HEK293 (cell line): ENCODE data around the gene TLR10.

Experiments
- TCF7L2 ChIP-seq: IDR thresholded peaks from 2 replicates; pipeline ENCODE4 v1.6.1; 2011; ENCODE audit warnings: low read depth, mild to moderate bottlenecking, inconsistent platforms, low read length, moderate library complexity, borderline replicate concordance
- TF ChIP-seq, protein P1 (sequence below): fragments of 450-650 bp; IDR thresholded peaks from 2 replicates; pipeline ENCODE4 v1.5.1; 2018; ENCODE audit warnings: missing biosample characterization, missing genetic modification characterization

DNA sequence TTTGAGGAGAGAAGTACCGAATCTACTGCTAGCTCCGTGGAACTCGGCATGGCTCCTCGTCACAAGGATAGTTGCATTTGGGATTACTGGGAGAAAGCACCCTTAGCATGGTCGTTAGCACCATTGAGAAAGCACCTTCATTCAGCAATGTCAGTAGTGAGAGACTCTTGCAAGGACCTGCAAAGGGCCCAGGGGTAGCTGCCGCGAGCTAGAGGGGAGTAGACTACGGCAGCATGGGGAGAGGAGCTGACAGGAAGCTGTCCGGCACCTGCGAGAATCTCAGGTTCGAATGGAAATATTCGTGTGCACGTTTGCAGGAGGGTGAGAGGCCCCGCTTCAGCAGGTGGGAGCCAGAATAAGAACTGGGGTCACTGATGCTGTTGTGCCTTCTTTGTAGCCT, 20.2 kb downstream of the TLR10 start:
- TF ChIP-seq TCF7L2, result no peak
- TF ChIP-seq, protein P1, sequence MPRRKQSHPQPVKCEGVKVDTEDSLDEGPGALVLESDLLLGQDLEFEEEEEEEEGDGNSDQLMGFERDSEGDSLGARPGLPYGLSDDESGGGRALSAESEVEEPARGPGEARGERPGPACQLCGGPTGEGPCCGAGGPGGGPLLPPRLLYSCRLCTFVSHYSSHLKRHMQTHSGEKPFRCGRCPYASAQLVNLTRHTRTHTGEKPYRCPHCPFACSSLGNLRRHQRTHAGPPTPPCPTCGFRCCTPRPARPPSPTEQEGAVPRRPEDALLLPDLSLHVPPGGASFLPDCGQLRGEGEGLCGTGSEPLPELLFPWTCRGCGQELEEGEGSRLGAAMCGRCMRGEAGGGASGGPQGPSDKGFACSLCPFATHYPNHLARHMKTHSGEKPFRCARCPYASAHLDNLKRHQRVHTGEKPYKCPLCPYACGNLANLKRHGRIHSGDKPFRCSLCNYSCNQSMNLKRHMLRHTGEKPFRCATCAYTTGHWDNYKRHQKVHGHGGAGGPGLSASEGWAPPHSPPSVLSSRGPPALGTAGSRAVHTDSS (tag by site-specific recombination), result no peak
